Stimulated activated naive CD4-positive, alpha-beta T cell treated with Interleukin-2 at 50 U/mL for 16 hours (primary cell): ENCODE data around the gene FARS2.
"Not testable (repeated sequence)": the region's sequence is repeated elsewhere in the genome, so short reads cannot be mapped to it uniquely, and the experiment has no call there.

ENCODE experiments used
- DNase-seq: peaks from one replicate; lab custom pipeline; 2025; lab: John Stamatoyannopoulos, UW

FARS2 gene

GRCh38 chr6:5537967-5538366 is 276.7 kb downstream of the FARS2 start:
- no peak for DNase-seq

GRCh38 chr6:5540370-5540769 is 279.1 kb downstream of the FARS2 start:
- no peak for DNase-seq

GRCh38 chr6:5541025-5541424 is 279.7 kb downstream of the FARS2 start:
- DNase-seq: no peak

GRCh38 chr6:5541751-5542432 is 280.6 kb downstream of the FARS2 start:
- no peak for DNase-seq

GRCh38 chr6:5547556-5547955 is 286.2 kb downstream of the FARS2 start:
- DNase-seq: no peak

GRCh38 chr6:5550631-5551030 is 289.3 kb downstream of the FARS2 start:
- DNase-seq: no peak

- no peak for DNase-seq
Observed at GRCh38 chr6:5552243-5552642, 290.9 kb downstream of the FARS2 start.

- no peak for DNase-seq
Observed at GRCh38 chr6:5553767-5554166, 292.5 kb downstream of the FARS2 start.

- DNase-seq: no peak
Observed at GRCh38 chr6:5554226-5554625, 292.9 kb downstream of the FARS2 start.

GRCh38 chr6:5556011-5556410 is 294.7 kb downstream of the FARS2 start:
- no peak for DNase-seq

- no peak for DNase-seq
Observed at GRCh38 chr6:5557506-5557905, 296.2 kb downstream of the FARS2 start.

- no peak for DNase-seq
Observed at GRCh38 chr6:5559651-5560050, 298.3 kb downstream of the FARS2 start.

- no peak for DNase-seq
Observed at GRCh38 chr6:5562277-5562676, 301.0 kb downstream of the FARS2 start.

GRCh38 chr6:5563086-5563485 is 301.8 kb downstream of the FARS2 start:
- DNase-seq: no peak

GRCh38 chr6:5564746-5565145 is 303.4 kb downstream of the FARS2 start:
- DNase-seq: not testable (repeated sequence)

- no peak for DNase-seq
Observed at GRCh38 chr6:5565971-5566370, 304.7 kb downstream of the FARS2 start.

- DNase-seq: no peak
Observed at GRCh38 chr6:5566718-5567117, 305.4 kb downstream of the FARS2 start.

GRCh38 chr6:5567352-5567751 is 306.0 kb downstream of the FARS2 start:
- no peak for DNase-seq

- no peak for DNase-seq
Observed at GRCh38 chr6:5567890-5568289, 306.6 kb downstream of the FARS2 start.

GRCh38 chr6:5569491-5569890 is 308.2 kb downstream of the FARS2 start:
- DNase-seq: no peak

- DNase-seq: no peak
Observed at GRCh38 chr6:5570641-5571040, 309.3 kb downstream of the FARS2 start.

GRCh38 chr6:5580736-5581581 is 319.6 kb downstream of the FARS2 start:
- DNase-seq: no peak

GRCh38 chr6:5582762-5583161 is 321.4 kb downstream of the FARS2 start:
- DNase-seq: no peak

- no peak for DNase-seq
Observed at GRCh38 chr6:5583528-5583927, 322.2 kb downstream of the FARS2 start.
